H1 (cell line): ENCODE results near the gene NHSL2. TPM values are rescaled to one million over a fixed set of nuclear protein-coding genes. Genes with fewer than 3 reads are reported as not detected.

Experiments used
- CTCF ChIA-PET: fragments of 300-600 bp; sonication (Branson Sonifier 250); formaldehyde crosslinking; loops from one replicate; lab custom pipeline; 2021; ENCODE audit not compliant: partially characterized antibody; lab: Charles Lee
- POLR2A ChIA-PET: fragments of 300-600 bp; sonication (Branson Sonifier 250); formaldehyde crosslinking; loops from one replicate; lab custom pipeline; 2021; ENCODE audit warnings: inconsistent platforms; ENCODE audit not compliant: partially characterized antibody; lab: Charles Lee
- DNase-seq, 2 experiments: peaks; one replicate each; pipeline versions ENCODE4 v3.0.0 to v3.0.0-alpha.2; 2010 to 2022; ENCODE audit warnings: low spot score in 2 of 2, low read depth in 1 of 2, mixed read lengths in 1 of 2
- FAIRE-seq: peaks from 2 replicates; lab custom pipeline; 2011; peaks lifted over from hg19 to GRCh38; lab: Jason Lieb, UNC
- H2AFZ ChIP-seq: 2 replicates; pipeline ENCODE4 v1.8.1; 2012; ENCODE audit warnings: low read length, inconsistent platforms
- H2AK5ac ChIP-seq: 2 replicates; pipeline ENCODE4 v1.6.1; 2013; ENCODE audit warnings: low read depth, low read length
- H2BK120ac ChIP-seq: replicated peaks from 2 replicates; pipeline ENCODE3; 2013; ENCODE audit warnings: low read depth, low read length, inconsistent platforms
- H2BK12ac ChIP-seq: 2 replicates; pipeline ENCODE4 v1.6.1; 2013; ENCODE audit warnings: low read depth, low read length
- H2BK15ac ChIP-seq: 2 replicates; pipeline ENCODE4 v1.6.1; 2013; ENCODE audit warnings: low read length
- H2BK20ac ChIP-seq: 2 replicates; pipeline ENCODE4 v1.6.1; 2013; ENCODE audit warnings: low read length
- H2BK5ac ChIP-seq: 2 replicates; pipeline ENCODE4 v1.6.1; 2013; ENCODE audit warnings: low read depth, low read length
- H3K14ac ChIP-seq: 2 replicates; pipeline ENCODE4 v1.6.1; 2013; ENCODE audit warnings: inconsistent platforms; ENCODE audit not compliant: insufficient read length
- H3K18ac ChIP-seq: 2 replicates; pipeline ENCODE4 v1.6.1; 2013; ENCODE audit warnings: low read length; ENCODE audit errors: extremely low read depth
- H3K23ac ChIP-seq: 2 replicates; pipeline ENCODE4 v1.6.1; 2013; ENCODE audit warnings: inconsistent platforms; ENCODE audit not compliant: insufficient read length
- H3K23me2 ChIP-seq: 2 replicates; pipeline ENCODE4 v1.6.1; 2013; ENCODE audit warnings: low read depth, low read length
- H3K27ac ChIP-seq: 2 replicates; pipeline ENCODE4 v1.6.1; 2011; ENCODE audit warnings: low read depth, low read length, inconsistent platforms
- H3K27me3 ChIP-seq, 4 experiments: replicated peaks in 1 of 4; 1 replicate in 1 of 4; 2 replicates in 3 of 4; pipeline versions ENCODE4 v1.6.1 to v1.8.1; 2011 to 2013; ENCODE audit warnings: low read length in 3 of 4, mild to moderate bottlenecking in 3 of 4, inconsistent platforms in 2 of 4, mixed read lengths in 2 of 4, moderate library complexity in 1 of 4; ENCODE audit not compliant: control insufficient read depth in 3 of 4, insufficient read depth in 3 of 4; ENCODE audit errors: extremely low read depth in 1 of 4
- H3K36me3 ChIP-seq, 4 experiments: 2 replicates each; pipeline versions ENCODE4 v1.6.1 to v1.8.1; 2011 to 2013; ENCODE audit warnings: mild to moderate bottlenecking in 4 of 4, low read length in 3 of 4, moderate library complexity in 2 of 4, control low read depth in 1 of 4, inconsistent platforms in 1 of 4; ENCODE audit not compliant: insufficient read depth in 4 of 4, control insufficient read depth in 2 of 4
- H3K4ac ChIP-seq: replicated peaks from 2 replicates; pipeline ENCODE3; 2013; ENCODE audit warnings: low read length, low read depth, mixed read lengths, inconsistent platforms; ENCODE audit not compliant: insufficient read length
- H3K4me1 ChIP-seq, 4 experiments: replicated peaks in 1 of 4; 1 replicate in 1 of 4; 2 replicates in 3 of 4; pipeline versions ENCODE4 v1.6.1 to v1.8.1; 2011 to 2013; ENCODE audit warnings: low read length in 3 of 4, inconsistent platforms in 2 of 4, mixed read lengths in 1 of 4; ENCODE audit not compliant: insufficient read depth in 4 of 4, control insufficient read depth in 3 of 4
- H3K4me2 ChIP-seq, 2 experiments: 2 replicates each; pipeline versions ENCODE4 v1.6.1 to v1.8.1; 2011 to 2013; ENCODE audit warnings: low read depth in 2 of 2, low read length in 2 of 2, control low read depth in 1 of 2, inconsistent platforms in 1 of 2, mild to moderate bottlenecking in 1 of 2; ENCODE audit not compliant: insufficient read depth in 1 of 2
- H3K4me3 ChIP-seq, 4 experiments: fragments of 200-600, 300-600 bp in 1 of 4; sonication (generic), shearing (Covaris generic), sonication (Bioruptor Twin) in 1 of 4; 2 replicates each; pipeline versions ENCODE4 v1.5.1 to v1.8.1; 2011 to 2016; ENCODE audit warnings: low read length in 4 of 4, low read depth in 3 of 4, control low read depth in 2 of 4, inconsistent platforms in 2 of 4, mild to moderate bottlenecking in 2 of 4, mixed read lengths in 1 of 4, moderate library complexity in 1 of 4; ENCODE audit not compliant: insufficient read depth in 2 of 4; ENCODE audit errors: extremely low read depth in 1 of 4
- H3K56ac ChIP-seq: replicated peaks from 2 replicates; pipeline ENCODE3; 2013; ENCODE audit warnings: low read depth, mild to moderate bottlenecking, mixed read lengths, low read length, inconsistent platforms; ENCODE audit not compliant: insufficient read length
- H3K79me1 ChIP-seq: 2 replicates; pipeline ENCODE4 v1.6.1; 2013; ENCODE audit warnings: low read depth, low read length, control low read depth
- H3K79me2 ChIP-seq, 2 experiments: 2 replicates each; pipeline versions ENCODE4 v1.6.1 to v1.8.1; 2012 to 2013; ENCODE audit warnings: low read length in 2 of 2, mild to moderate bottlenecking in 2 of 2, inconsistent platforms in 1 of 2; ENCODE audit not compliant: insufficient read depth in 2 of 2, control insufficient read depth in 1 of 2
- H3K9ac ChIP-seq, 4 experiments: replicated peaks in 1 of 4; 1 replicate in 1 of 4; 2 replicates in 3 of 4; pipeline versions ENCODE4 v1.6.1 to v1.8.1; 2011 to 2013; ENCODE audit warnings: low read depth in 3 of 4, low read length in 3 of 4, control low read depth in 2 of 4, mild to moderate bottlenecking in 2 of 4, moderate library complexity in 2 of 4, inconsistent platforms in 1 of 4; ENCODE audit errors: extremely low read depth in 1 of 4
- H3K9me3 ChIP-seq, 2 experiments: 2 replicates each; pipeline versions ENCODE4 v1.6.1 to v1.8.1; 2012 to 2013; ENCODE audit warnings: mild to moderate bottlenecking in 2 of 2, moderate library complexity in 2 of 2, control low read depth in 1 of 2, inconsistent platforms in 1 of 2, low read depth in 1 of 2, low read length in 1 of 2, mixed read lengths in 1 of 2; ENCODE audit not compliant: insufficient read depth in 2 of 2
- H4K20me1 ChIP-seq, 2 experiments: replicated peaks in 1 of 2; 2 replicates each; pipeline versions ENCODE3 to v1.8.1; 2011 to 2013; ENCODE audit warnings: inconsistent platforms in 2 of 2, low read length in 2 of 2, mild to moderate bottlenecking in 1 of 2; ENCODE audit not compliant: insufficient read depth in 2 of 2, control insufficient read depth in 1 of 2
- H4K5ac ChIP-seq: 2 replicates; pipeline ENCODE4 v1.6.1; 2013; ENCODE audit warnings: low read length, low read depth, mixed read lengths, inconsistent platforms; ENCODE audit not compliant: insufficient read length
- H4K8ac ChIP-seq: 2 replicates; pipeline ENCODE4 v1.8.0; 2013; ENCODE audit warnings: mild to moderate bottlenecking, moderate library complexity, low read length, inconsistent platforms; ENCODE audit not compliant: insufficient read depth; ENCODE audit errors: extremely low read depth
- H4K91ac ChIP-seq: replicated peaks from 2 replicates; pipeline ENCODE3; 2013; ENCODE audit warnings: low read length, mixed read lengths, inconsistent platforms; ENCODE audit not compliant: insufficient read length
- ASH2L ChIP-seq: fragments of 200-600, 300-600 bp; sonication (generic); IDR thresholded peaks from one replicate; pipeline ENCODE4 v1.7.1; 2017; ENCODE audit warnings: low read length
- BCL11A ChIP-seq, 2 experiments: IDR thresholded peaks; one replicate each; pipeline ENCODE4 v1.6.1; 2011; ENCODE audit warnings: low read depth in 2 of 2, low read length in 2 of 2, mild to moderate bottlenecking in 2 of 2
- CBX5 ChIP-seq: fragments of 300-800, 300-1000 bp; sonication (generic); IDR thresholded peaks from 2 replicates; pipeline ENCODE4 v1.7.1; 2016; ENCODE audit warnings: antibody characterized with exemption, low read length, low read depth
- CREB1 ChIP-seq: IDR thresholded peaks from 2 replicates; pipeline ENCODE4 v1.6.1; 2012; ENCODE audit warnings: inconsistent platforms
- EGR1 ChIP-seq: IDR thresholded peaks from 2 replicates; pipeline ENCODE4 v1.6.1; 2011; ENCODE audit warnings: low read depth, low read length, borderline replicate concordance
- GABPA ChIP-seq: IDR thresholded peaks from 2 replicates; pipeline ENCODE4 v1.6.1; 2011; ENCODE audit warnings: mild to moderate bottlenecking, low read length, moderate library complexity, borderline replicate concordance; ENCODE audit not compliant: insufficient read depth
- GTF2F1 ChIP-seq: IDR thresholded peaks from 2 replicates; pipeline ENCODE4 v1.6.1; 2012; ENCODE audit warnings: low read depth, low read length, improper control_type of control experiment, borderline replicate concordance
- KDM5A ChIP-seq: fragments of 200-600 bp; IDR thresholded peaks from 2 replicates; pipeline ENCODE4 v1.7.1; 2012; ENCODE audit warnings: mild to moderate bottlenecking, low read length, inconsistent platforms, mixed read lengths
- MAX ChIP-seq: IDR thresholded peaks from 2 replicates; pipeline ENCODE4 v1.6.1; 2012; ENCODE audit warnings: inconsistent platforms
- POLR2AphosphoS5 ChIP-seq: IDR thresholded peaks from 2 replicates; pipeline ENCODE4 v1.6.1; 2011; ENCODE audit warnings: low read depth, low read length
- RBBP5 ChIP-seq: IDR thresholded peaks from 2 replicates; pipeline ENCODE4 v1.7.1; 2012; ENCODE audit warnings: low read depth, mild to moderate bottlenecking, inconsistent platforms, low read length, moderate library complexity, borderline replicate concordance
- SP2 ChIP-seq: IDR thresholded peaks from 2 replicates; pipeline ENCODE4 v1.6.1; 2012; ENCODE audit warnings: mild to moderate bottlenecking, low read length, inconsistent platforms
- SRF ChIP-seq: IDR thresholded peaks from 2 replicates; pipeline ENCODE4 v1.6.1; 2011; ENCODE audit warnings: mild to moderate bottlenecking, low read depth, low read length, moderate library complexity
- SUZ12 ChIP-seq: fragments of 200-600 bp; sonication (generic); IDR thresholded peaks from 2 replicates; pipeline ENCODE4 v1.6.1; 2012; ENCODE audit warnings: mild to moderate bottlenecking, inconsistent platforms, low read length, moderate library complexity, mixed read lengths
- TCF12 ChIP-seq: IDR thresholded peaks from 2 replicates; pipeline ENCODE4 v1.6.1; 2011; ENCODE audit warnings: low read depth, mild to moderate bottlenecking, low read length
- WGBS, 2 experiments: shearing (Covaris generic) in 1 of 2; methylation state at CpG; one replicate each; pipeline versions ENCODE4 v1.1.6 to v1.1.7; 2013 to 2015; ENCODE audit warnings: low lambda C conversion rate in 2 of 2, mixed read lengths in 2 of 2, inconsistent platforms in 1 of 2, low coverage in 1 of 2, missing lambda C conversion rate in 1 of 2; ENCODE audit not compliant: insufficient replicate concordance in 2 of 2, insufficient coverage in 1 of 2, insufficient read length in 1 of 2; ENCODE audit errors: extremely low coverage in 1 of 2, missing lambda C conversion rate in 1 of 2; 5-methylcytosine and 5-hydroxymethylcytosine counted together
- polyA plus RNA-seq, 7 experiments: library from polyadenylated mRNA; depleted of rRNA in 3 of 7; stranded (reverse) in 5 of 7; unstranded in 2 of 7; fragments of >200 nt in 5 of 7; fragments of 200-250 nt in 2 of 7; gene quantifications; 1 replicate in 5 of 7; 2 replicates in 1 of 7; 4 replicates in 1 of 7; pipeline versions ENCODE4 v1.2.1 to v1.2.3, GENCODE V29; 2011 to 2013; ENCODE audit warnings: missing spikeins in 2 of 7, mixed read lengths in 2 of 7
- total RNA-seq: library from RNA; stranded (reverse); fragmentation: NEBNext Ultra II Directional; extraction: Animal tissue kit (Norgen Biotek cat#: 25700); gene quantifications from 2 replicates; pipeline ENCODE4 v1.2.1, GENCODE V29; 2021

Gene NHSL2
- total and polyA plus RNA-seq, 2 of the 8 experiments (the other 6 are each of a cell fraction or from before 2014, with no cell fraction given), result 3.7 to 7.2 TPM

DNA sequence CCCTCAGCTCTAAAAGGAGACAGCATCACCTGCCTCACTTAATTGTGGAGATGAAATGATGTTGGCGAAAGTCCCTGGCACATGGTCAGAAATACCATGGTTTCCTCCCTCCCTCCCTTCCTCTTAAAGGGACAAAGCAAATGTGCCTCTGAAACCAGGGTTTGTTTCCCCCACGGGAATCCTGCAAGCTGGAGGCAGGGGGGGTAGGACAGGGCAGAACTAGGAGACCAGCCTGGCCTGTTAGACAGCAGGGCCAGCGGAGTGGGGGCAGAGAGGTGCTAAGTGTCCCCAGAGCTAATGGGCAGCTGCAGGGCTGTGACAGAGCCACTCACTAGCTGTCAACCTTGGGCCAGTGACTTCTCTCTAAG, 215.4 kb downstream of the NHSL2 start:
- no peak overlapping the region for H2AK5ac ChIP-seq
- no peak for FAIRE-seq
- peaks cover 12 to 25% (median 21%) of the 10 kb centered on the region in 4 experiments for H3K27me3 ChIP-seq
- peak overlapping the region; percentile 10 for H2BK120ac ChIP-seq
- H3K79me1 ChIP-seq, result no peaks in the 10 kb centered on the region
- TF ChIP-seq SP2 (no peak), GTF2F1 (no peak), TCF12 (no peak), ASH2L (no peak), CREB1 (no peak), MAX (no peak), RBBP5 (no peak), POLR2AphosphoS5 (no peak), SRF (no peak), GABPA (no peak), CBX5 (no peak), SUZ12 (no peak), BCL11A (IDR thresholded peaks at IDR 0.05; ENCODE audit: low read depth in 2 of 2, low read length in 2 of 2) (no peak), KDM5A (no peak), EGR1 (no peak)
- H4K20me1 ChIP-seq, result peaks cover 3 to 4% of the 10 kb centered on the region in 2 experiments
- no peak overlapping the region for H3K14ac ChIP-seq
- no peak overlapping the region for H4K5ac ChIP-seq
- no peak overlapping the region for H2BK12ac ChIP-seq
- no peak overlapping the region for H3K23ac ChIP-seq
- peaks cover 0 to 4% of the 10 kb centered on the region in 2 experiments; a peak in 1 of 4 replicates for H3K9me3 ChIP-seq
- H3K27ac ChIP-seq, result no peak overlapping the region
- H2BK5ac ChIP-seq, result no peak overlapping the region; the same call in 1 of the 2 replicates
- CTCF ChIA-PET, result interaction anchor here (0.7 to 4.2 kb wide), 13 partner anchors 11 to 475 kb away, joined by 3 to 51 read pairs (median 5); no protein-coding TSS in a partner anchor
- POLR2A ChIA-PET, result interaction anchor here (1.3 kb wide), 1 partner anchor 82 kb away, joined by 3 read pairs; no protein-coding TSS in a partner anchor
- H4K91ac ChIP-seq, result no peak overlapping the region
- no peak overlapping the region for H2AFZ ChIP-seq
- no peaks in the 10 kb centered on the region for H3K79me2 ChIP-seq
- H3K9ac ChIP-seq, result no peak overlapping the region
- 86% methylated on average over 3 of the region's 3 CpGs; no CpG with 5 or more reads in 1 of the 2 experiments for WGBS, 2 experiments
- H3K36me3 ChIP-seq, result no peaks in the 10 kb centered on the region
- H3K4me3 ChIP-seq, result no peak overlapping the region
- H3K56ac ChIP-seq, result no peak overlapping the region
- H3K4me1 ChIP-seq, result peaks cover 6 to 16% (median 11%) of the 10 kb centered on the region in 4 experiments
- H3K4ac ChIP-seq, result no peak overlapping the region
- H3K4me2 ChIP-seq, result no peak overlapping the region
- no peak overlapping the region for H3K18ac ChIP-seq
- H3K23me2 ChIP-seq, result no peaks in the 10 kb centered on the region; the same call in 1 of the 2 replicates
- no peak overlapping the region for H2BK20ac ChIP-seq
- H2BK15ac ChIP-seq, result no peak overlapping the region
- no peak overlapping the region for H4K8ac ChIP-seq
- no peak for DNase-seq
